NK-92 (cell line): ENCODE results near the gene CBLL1.

Source experiments
- DNase-seq: peaks from one replicate; lab custom pipeline; 2025; ENCODE audit not compliant: unreplicated experiment; lab: John Stamatoyannopoulos, UW

CBLL1 gene

DNA sequence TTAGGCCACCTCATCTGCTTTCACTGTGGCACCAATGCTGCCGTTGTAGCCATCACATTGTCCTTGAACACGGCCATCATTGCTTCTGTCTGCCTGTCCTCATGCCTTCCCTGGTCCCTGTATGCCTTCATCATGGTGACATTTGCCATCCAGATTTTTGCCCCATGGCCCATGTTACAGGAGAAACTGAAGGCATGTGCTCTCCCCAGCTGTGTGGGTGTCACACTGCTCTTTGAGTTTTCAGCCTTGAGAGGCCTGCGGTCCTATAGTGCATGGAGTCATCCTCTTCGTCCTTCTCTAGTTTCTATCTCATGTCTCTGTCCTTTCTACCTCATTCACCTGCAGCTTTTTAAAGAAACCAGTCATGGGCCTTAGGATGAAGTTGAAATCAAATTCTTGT lies 65.2 kb downstream of the CBLL1 start:
- no peak for DNase-seq

DNA sequence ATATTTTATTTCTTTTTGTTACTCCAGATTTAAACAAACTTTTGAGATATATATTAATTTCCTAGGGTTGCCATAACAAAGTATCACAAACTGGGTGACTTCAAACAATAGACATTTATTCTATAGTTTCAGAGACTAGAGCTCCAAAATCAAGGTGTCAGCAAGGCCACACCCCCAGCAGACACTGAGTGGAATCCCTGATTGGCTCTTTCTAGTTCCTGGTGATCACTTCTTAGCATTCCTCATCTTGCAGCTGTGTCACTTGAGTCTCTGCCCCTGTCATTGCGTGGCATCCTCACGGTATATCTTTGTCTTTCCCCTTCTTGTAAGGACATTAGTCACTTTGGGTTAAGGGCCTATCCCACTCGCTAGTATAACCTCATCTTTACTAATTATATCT lies 66.7 kb downstream of the CBLL1 start:
- DNase-seq: no peak
